Keratinocyte (primary cell): ENCODE results near the gene PEAR1. TPM values are rescaled to one million over a fixed set of nuclear protein-coding genes. Genes with fewer than 3 reads are reported as not detected.

ENCODE experiments used
- DNase-seq: peaks from one replicate; pipeline ENCODE4 v3.0.0-alpha.2; 2011; ENCODE audit warnings: low read depth, missing footprints, low spot score
- FAIRE-seq: peaks from 2 replicates; lab custom pipeline; 2011; peaks lifted over from hg19 to GRCh38; lab: Jason Lieb, UNC
- H2AFZ ChIP-seq: 2 replicates; pipeline ENCODE4 v1.6.0; 2012; ENCODE audit warnings: low read length, control low read depth, inconsistent platforms; ENCODE audit not compliant: control insufficient read depth
- H3K27ac ChIP-seq: 2 replicates; pipeline ENCODE4 v1.5.1; 2011; ENCODE audit warnings: low read length; ENCODE audit not compliant: control insufficient read depth, insufficient read depth
- H3K27me3 ChIP-seq: 3 replicates; pipeline ENCODE4 v1.6.0; 2011; ENCODE audit warnings: low read length; ENCODE audit not compliant: control insufficient read depth, insufficient read depth; ENCODE audit errors: extremely low read depth
- H3K36me3 ChIP-seq, 2 experiments: 2 replicates in 1 of 2; 3 replicates in 1 of 2; pipeline ENCODE4 v1.5.1; 2011; ENCODE audit warnings: low read length in 2 of 2, mild to moderate bottlenecking in 1 of 2; ENCODE audit not compliant: control insufficient read depth in 2 of 2, insufficient read depth in 2 of 2; ENCODE audit errors: extremely low read depth in 1 of 2
- H3K4me1 ChIP-seq: 3 replicates; pipeline ENCODE4 v1.5.1; 2011; ENCODE audit warnings: low read length; ENCODE audit not compliant: control insufficient read depth, insufficient read depth; ENCODE audit errors: extremely low read depth
- H3K4me2 ChIP-seq: 3 replicates; pipeline ENCODE4 v1.6.0; 2011; ENCODE audit warnings: low read depth, low read length; ENCODE audit not compliant: control insufficient read depth, insufficient read depth; ENCODE audit errors: extremely low read depth
- H3K4me3 ChIP-seq, 3 experiments: fragments of 200-600 bp in 1 of 3; sonication (generic) in 1 of 3; 2 replicates in 2 of 3; 3 replicates in 1 of 3; pipeline ENCODE4 v1.5.1; 2011 to 2016; ENCODE audit warnings: low read length in 3 of 3, mild to moderate bottlenecking in 3 of 3, control low read depth in 2 of 3, inconsistent platforms in 1 of 3, low read depth in 1 of 3, mixed read lengths in 1 of 3, mixed run types in 1 of 3, moderate library complexity in 1 of 3; ENCODE audit not compliant: control insufficient read depth in 2 of 3, insufficient read depth in 2 of 3; ENCODE audit errors: extremely low read depth in 1 of 3
- H3K79me2 ChIP-seq: 2 replicates; pipeline ENCODE4 v1.6.0; 2012; ENCODE audit warnings: low read length; ENCODE audit not compliant: control insufficient read depth, insufficient read depth
- H3K9ac ChIP-seq: 3 replicates; pipeline ENCODE4 v1.6.0; 2011; ENCODE audit warnings: low read length; ENCODE audit not compliant: control insufficient read depth, insufficient read depth; ENCODE audit errors: extremely low read depth
- H3K9me1 ChIP-seq: 3 replicates; pipeline ENCODE4 v1.6.0; 2011; ENCODE audit warnings: low read length; ENCODE audit not compliant: control insufficient read depth, insufficient read depth; ENCODE audit errors: extremely low read depth
- H3K9me3 ChIP-seq: 2 replicates; pipeline ENCODE4 v1.5.1; 2012; ENCODE audit warnings: low read depth, low read length; ENCODE audit not compliant: control insufficient read depth
- H4K20me1 ChIP-seq: 3 replicates; pipeline ENCODE4 v1.6.0; 2011; ENCODE audit warnings: low read length; ENCODE audit not compliant: control insufficient read depth, insufficient read depth; ENCODE audit errors: extremely low read depth
- CTCF ChIP-seq, 3 experiments: IDR thresholded peaks in 1 of 3; conservative IDR thresholded peaks in 1 of 3; optimal IDR thresholded peaks in 1 of 3; 2 replicates in 2 of 3; 3 replicates in 1 of 3; pipeline versions ENCODE3 to v1.5.1; 2011; ENCODE audit warnings: low read length in 3 of 3, mild to moderate bottlenecking in 3 of 3, moderate library complexity in 2 of 3, control low read depth in 1 of 3, inconsistent platforms in 1 of 3; ENCODE audit not compliant: insufficient read depth in 2 of 3; ENCODE audit errors: extremely low read depth in 1 of 3
- EZH2 ChIP-seq: IDR thresholded peaks from one replicate; pipeline ENCODE4 v1.6.1; 2012; ENCODE audit warnings: inconsistent platforms, mild to moderate bottlenecking, low read length, moderate library complexity
- dilution Hi-C: fragments of 300-500 bp; cut with MboI; formaldehyde crosslinking; loops from one replicate; pipeline ENCODE4 v1.7.0; 2020; ENCODE audit warnings: low sequenced_read_pairs; ENCODE audit not compliant: extremely low pct_ligation_motif_present
- polyA plus RNA-seq, 5 experiments: library from polyadenylated mRNA; depleted of rRNA in 3 of 5; stranded (reverse) in 3 of 5; stranded (forward) in 1 of 5; unstranded in 1 of 5; fragments of >200 nt; gene quantifications; 1 replicate in 1 of 5; 2 replicates in 3 of 5; 3 replicates in 1 of 5; pipeline versions ENCODE4 v1.2.1 to v1.2.3, GENCODE V29; 2011 to 2012; ENCODE audit warnings: missing spikeins in 2 of 5, low read depth in 1 of 5, low replicate concordance in 1 of 5

Gene PEAR1
- polyA plus RNA-seq, 1 donor (not counting 4 experiments of a cell fraction or from before 2014, with no cell fraction given), result 4.2 TPM

- Histone ChIP-seq H4K20me1 (no peaks in the 10 kb centered on the region), H3K27ac (no peak overlapping the region), H3K4me1 (peaks cover 37% of the 10 kb centered on the region), H3K9me1 (no peaks in the 10 kb centered on the region), H3K9me3 (no peaks in the 10 kb centered on the region), H3K36me3 (no peaks in the 10 kb centered on the region), H3K27me3 (no peaks in the 10 kb centered on the region), H3K4me3 (no peak overlapping the region), H3K9ac (no peak overlapping the region), H3K79me2 (no peaks in the 10 kb centered on the region), H3K4me2 (no peak overlapping the region), H2AFZ (no peak overlapping the region)
- no peak for FAIRE-seq
- no peak for TF ChIP-seq EZH2
- no peak for TF ChIP-seq CTCF (optimal IDR thresholded peaks at IDR 0.05 in 1 of 3, IDR thresholded peaks at IDR 0.05 in 1 of 3, conservative IDR thresholded peaks at IDR 0.05 in 1 of 3; ENCODE audit: extremely low read depth in 1 of 3, insufficient read depth in 2 of 3, low read length in 3 of 3)
- DNase-seq, result no peak
- dilution Hi-C loops, result no loop called here
Measured at GRCh38 chr1:156895455-156895812, 1.9 kb downstream of the PEAR1 start.

GRCh38 chr1:156895927-156896326 lies 2.4 kb downstream of the PEAR1 start:
- peak overlapping the region; percentile 90 for H3K4me2 ChIP-seq
- no peak overlapping the region for H2AFZ ChIP-seq
- TF ChIP-seq EZH2, result no peak
- TF ChIP-seq CTCF (optimal IDR thresholded peaks at IDR 0.05 in 1 of 3, IDR thresholded peaks at IDR 0.05 in 1 of 3, conservative IDR thresholded peaks at IDR 0.05 in 1 of 3; ENCODE audit: extremely low read depth in 1 of 3, insufficient read depth in 2 of 3, low read length in 3 of 3), result no peak
- H3K79me2 ChIP-seq, result no peaks in the 10 kb centered on the region
- DNase-seq (no peak), FAIRE-seq (no peak)
- H3K27ac ChIP-seq, result peak overlapping the region; percentile 97
- dilution Hi-C loops, result no loop called here
- no peak overlapping the region for H3K9ac ChIP-seq
- peaks cover 37% of the 10 kb centered on the region for H3K4me1 ChIP-seq
- H3K27me3 ChIP-seq, result no peaks in the 10 kb centered on the region
- H3K36me3 ChIP-seq, result no peaks in the 10 kb centered on the region
- H3K4me3 ChIP-seq, result no peak overlapping the region
- H3K9me3 ChIP-seq, result no peaks in the 10 kb centered on the region
- H3K9me1 ChIP-seq, result no peaks in the 10 kb centered on the region
- no peaks in the 10 kb centered on the region for H4K20me1 ChIP-seq
